Peyer's patch (tissue), 4 donors: Measurements from ENCODE around the gene OXNAD1.

Experiments used
- CTCF ChIP-seq, 6 experiments: fragments of 450-650 bp in 4 of 6; fragments of 200-600 bp in 2 of 6; sonication (generic) in 1 of 6; IDR thresholded peaks; one replicate each; pipeline ENCODE4 v1.5.1; 2017 to 2019; ENCODE audit warnings: antibody characterized with exemption in 6 of 6, mild to moderate bottlenecking in 3 of 6, moderate library complexity in 1 of 6
- POLR2A ChIP-seq, 2 donors: fragments of 450-650 bp; IDR thresholded peaks; one replicate each; pipeline ENCODE4 v1.5.1; 2017; ENCODE audit warnings: antibody characterized with exemption in 2 of 2, mild to moderate bottlenecking in 2 of 2, moderate library complexity in 2 of 2

GRCh38 chr3:16334909-16335308 lies 69.9 kb downstream of the OXNAD1 start:
- TF ChIP-seq CTCF (IDR thresholded peaks at IDR 0.05): no peak
- TF ChIP-seq POLR2A (IDR thresholded peaks at IDR 0.05): no peak
